HG02588 (cell line): Measurements from ENCODE around the gene RIPPLY1.
A peak's percentile ranks its signal among the peaks of the same experiment; 100 is the strongest.

Source experiments
- ATAC-seq: cut with Tn5 transposase; IDR thresholded peaks from one replicate; pipeline ENCODE4 v1.9.1; 2021; ENCODE audit warnings: mild to moderate bottlenecking, moderate library complexity; ENCODE audit not compliant: unreplicated experiment

RIPPLY1 gene

DNA sequence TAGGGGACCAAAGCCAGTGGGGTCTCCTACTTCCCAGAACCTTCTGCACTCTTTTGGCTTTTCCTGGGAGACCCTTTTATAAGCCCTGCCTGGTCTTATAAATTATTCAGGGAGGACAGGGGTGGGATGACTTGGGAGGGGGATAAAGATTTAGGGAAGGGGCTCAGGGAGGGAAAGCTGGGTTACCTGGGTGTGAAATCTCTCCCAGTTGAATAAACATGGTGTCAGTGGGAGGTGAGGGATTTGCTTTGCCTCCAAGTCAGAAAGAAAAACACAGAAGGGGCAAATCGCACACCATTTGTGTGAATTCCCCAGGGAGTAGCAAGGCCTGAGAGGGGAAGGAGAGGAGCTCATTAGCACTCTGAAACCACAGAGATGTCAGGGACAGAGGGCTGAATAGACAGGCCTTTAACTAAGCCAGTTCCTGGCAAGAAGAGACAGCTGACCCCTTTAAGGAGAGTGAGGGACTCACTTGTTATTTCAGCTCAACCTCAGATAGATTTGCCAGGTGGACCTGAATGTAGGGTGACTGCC is at the start of gene RIPPLY1:
RIPPLY1 (minus strand) TSS at position 51 of the 534 bp plus-strand sequence. CDS start 54 bp downstream, outside the sequence.
- ATAC-seq = peak; percentile 45

DNA sequence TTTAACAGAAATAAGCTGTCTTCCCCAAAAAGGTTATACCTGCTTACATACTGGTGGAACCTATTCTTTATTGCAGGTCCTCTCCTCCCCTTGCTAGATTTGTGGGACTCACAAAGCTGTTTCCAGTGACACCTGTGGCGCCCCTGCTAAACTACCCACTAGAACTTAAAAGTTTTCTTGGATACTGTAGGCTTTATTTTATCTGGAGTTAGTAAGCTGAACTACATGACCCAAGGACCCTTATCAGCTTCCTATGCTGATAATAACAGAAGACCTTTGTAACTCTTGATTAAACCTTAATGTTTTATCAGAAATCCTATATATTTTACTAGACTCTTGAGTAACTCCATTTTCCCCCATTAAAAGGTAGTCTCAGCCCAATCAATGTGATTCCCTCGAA is 49.4 kb upstream of the RIPPLY1 start:
- ATAC-seq = no peak

- no peak for ATAC-seq
Measured at GRCh38 chrX:106952089-106952488, 48.9 kb upstream of the RIPPLY1 start.

DNA sequence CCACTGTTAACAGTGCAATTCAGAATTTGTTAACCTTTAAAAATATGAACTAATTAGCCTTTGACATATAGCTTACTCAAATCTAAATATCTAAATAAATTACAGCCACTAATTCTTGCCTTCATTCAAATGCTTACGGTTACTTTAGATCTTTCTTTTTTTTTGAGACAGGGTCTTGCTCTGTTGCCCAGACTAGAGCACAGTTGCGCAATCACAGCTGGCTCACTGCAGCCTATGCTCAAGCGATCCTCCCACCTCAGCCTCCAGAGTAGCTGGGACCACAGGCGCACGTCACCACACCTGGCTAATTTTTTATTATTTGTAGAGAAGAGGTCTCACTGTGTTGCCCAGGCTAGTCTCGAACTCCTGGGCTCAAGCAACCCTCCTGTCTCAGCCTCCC is 48.1 kb upstream of the RIPPLY1 start:
- no peak for ATAC-seq

GRCh38 chrX:106950381-106950780 is 47.2 kb upstream of the RIPPLY1 start:
- ATAC-seq = no peak

DNA sequence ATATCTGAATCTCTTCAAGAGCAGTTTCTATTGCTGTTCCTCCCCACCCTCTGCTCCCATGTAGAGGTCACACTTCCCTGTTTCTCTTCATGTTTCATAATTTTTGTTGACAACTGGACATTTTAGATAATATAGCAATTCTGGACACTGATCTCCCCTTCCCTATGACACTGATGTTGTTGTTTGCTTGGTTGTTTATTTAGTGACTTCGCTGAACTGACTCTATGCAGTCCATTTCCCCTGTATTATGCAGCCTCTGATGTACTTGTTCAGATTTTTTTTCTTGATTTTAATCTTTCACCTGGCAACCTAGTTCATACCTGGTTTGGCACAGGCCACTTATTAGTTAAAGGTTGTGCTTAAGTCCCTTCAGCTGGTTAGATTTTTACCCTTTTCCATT is 46.2 kb upstream of the RIPPLY1 start:
- ATAC-seq = no peak

DNA sequence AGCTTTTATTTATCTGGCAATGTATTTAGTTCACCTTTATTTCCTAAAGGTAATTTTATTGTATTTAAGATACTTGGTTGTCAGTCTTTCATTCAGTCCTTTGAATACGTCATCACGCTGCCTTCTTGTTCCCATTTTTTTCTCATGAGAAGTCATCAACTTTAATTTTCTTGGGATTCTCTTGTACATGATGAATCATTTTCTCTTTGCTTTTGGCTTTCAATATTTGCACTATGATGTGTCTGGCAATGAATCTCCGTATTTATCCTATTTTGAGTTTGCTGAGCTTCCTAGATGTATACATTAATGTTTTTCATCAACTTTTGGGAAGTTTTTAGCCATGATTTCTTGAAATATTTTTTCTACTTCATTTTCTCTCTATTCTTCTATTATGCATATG is 45.5 kb upstream of the RIPPLY1 start:
- ATAC-seq = no peak

DNA sequence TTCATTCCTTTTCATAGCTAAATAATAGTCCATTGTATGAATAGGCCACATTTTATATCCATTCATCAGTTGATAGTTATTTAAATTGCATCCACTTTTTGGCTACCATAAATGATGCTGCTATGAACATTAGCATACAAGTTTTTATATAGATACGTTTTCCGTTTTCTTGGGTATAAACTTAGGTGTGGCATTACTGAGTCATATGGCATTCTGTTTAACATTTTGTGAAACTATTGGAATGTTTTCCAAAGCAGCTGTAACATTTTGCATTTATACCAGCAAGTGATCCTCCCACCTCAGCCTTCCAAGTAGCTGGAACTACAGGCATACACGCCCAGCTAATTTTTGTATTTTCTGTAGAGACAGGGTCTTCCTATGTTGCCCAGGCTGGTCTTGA is 43.3 kb upstream of the RIPPLY1 start:
- ATAC-seq = no peak

DNA sequence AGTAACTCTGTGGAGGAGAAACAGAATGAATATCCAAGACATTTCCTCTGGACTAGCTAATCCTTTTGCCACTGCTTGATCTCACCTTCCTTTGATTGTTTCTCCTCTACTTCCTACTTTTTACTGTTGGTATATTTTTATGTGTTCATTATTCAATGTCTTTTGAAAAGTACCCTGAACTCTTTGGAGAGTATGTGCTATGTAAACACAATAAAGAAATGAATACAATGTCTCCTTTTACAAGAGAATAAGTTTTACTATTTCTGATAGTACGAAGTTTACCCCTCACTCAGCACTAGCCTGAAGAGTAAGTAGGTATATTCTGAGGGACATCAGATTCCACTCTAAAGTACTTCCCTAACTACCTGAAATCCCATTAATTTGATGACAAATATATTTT is 36.9 kb upstream of the RIPPLY1 start:
- ATAC-seq = no peak

DNA sequence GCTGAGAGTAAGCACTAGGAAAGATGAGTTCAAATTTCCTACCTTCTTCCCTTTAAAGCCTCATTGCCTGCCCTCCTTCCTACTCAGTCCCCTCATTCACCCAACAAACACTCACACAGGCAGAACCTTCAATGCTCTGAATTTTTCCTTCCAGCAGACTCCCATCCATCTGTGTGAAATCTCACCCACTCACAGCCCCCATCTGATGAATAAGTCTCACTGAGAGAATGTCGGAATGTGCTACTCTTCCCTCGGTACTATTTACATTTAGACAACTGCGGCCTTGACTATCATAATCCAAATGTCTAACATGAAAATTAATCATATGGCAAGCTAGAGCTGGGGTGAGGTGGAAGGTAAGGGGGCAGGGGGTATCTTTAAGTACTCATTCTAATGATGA is 36.4 kb upstream of the RIPPLY1 start:
- no peak for ATAC-seq

DNA sequence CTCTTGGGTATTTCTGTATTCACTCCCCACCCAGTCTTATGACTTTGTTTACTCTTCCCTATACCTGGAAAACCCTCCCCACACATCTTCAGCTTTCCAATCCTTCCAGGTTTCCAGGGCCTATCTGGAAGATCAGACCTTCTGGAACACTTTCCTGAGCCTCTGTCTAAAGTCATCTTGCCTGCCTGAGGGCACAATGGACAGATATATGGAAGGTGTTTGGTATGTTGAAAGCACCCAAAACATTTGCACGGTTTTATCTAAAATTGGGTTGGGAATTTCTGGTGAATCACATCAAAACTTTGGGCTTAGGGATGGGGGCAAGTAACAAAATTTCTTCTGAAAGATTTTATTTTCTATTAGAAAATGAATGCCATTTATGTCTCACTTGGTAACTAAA is 33.1 kb upstream of the RIPPLY1 start:
- no peak for ATAC-seq

DNA sequence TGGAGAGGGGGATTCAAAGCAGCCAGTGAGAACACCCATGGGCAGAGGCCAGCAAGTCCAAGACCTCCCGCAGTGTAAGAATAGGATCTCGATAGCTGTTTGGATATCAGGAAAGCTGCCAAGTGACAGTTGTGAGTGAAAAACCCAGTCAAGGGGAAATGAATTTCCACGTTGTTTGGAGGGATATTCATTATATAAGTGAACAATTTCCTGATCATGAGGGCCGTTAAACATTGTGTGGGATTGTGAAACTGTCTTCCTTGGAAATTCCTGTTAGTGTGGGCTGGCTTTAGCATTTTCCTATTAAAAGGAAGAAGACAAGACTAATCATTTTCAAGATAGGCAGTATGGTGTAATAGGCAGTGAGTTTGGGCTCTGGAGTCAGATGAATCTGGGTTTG is 32.0 kb upstream of the RIPPLY1 start:
- ATAC-seq = no peak

DNA sequence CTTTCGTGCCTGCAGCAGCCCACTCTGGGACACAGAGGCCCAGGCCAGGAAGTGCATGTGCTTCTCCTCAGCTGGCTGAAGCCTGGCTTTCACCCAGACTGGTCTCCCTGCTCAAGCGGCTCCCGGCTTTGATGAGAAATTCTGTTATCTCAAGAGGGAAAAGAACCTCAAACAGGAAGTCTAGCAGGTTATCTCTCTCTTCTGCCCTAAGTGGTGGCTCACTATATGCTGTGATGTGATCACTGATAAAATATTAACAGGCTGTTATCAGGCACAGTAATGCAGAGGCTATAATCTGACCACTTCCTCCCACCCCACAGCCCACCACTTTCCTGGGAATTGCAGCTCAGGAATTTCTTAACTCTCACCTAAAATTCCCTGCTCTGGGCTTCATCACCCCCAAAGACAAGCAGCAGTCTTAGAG is 30.4 kb upstream of the RIPPLY1 start:
- ATAC-seq = no peak

DNA sequence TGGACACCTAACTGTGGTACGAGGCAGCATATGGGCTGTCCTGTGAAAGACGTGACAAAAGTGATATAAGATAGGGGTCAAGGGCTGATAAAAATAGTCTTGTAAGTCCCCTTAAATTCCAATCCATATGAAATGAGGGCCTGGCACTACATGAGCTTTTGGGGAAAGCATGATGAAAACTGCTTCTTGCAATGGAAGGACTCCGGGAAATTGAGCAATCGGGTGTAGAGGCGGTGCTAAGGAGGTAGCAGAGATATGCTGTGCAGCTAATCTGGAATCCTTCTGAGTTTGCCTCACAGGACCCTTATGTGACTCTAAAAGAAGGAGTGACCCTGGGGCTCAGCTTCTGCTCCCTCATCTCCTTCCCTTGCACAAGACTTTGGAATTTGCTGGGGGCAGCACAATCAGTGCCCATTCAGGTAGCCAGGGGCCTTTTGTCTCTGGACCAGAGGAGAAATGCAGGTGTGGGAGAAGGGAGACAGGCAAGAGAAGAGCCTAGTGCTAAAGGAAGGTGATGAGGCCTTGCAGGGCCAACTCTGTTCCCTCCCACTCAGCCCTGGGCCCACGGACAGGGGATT is 29.9 kb upstream of the RIPPLY1 start:
- no peak for ATAC-seq

- no peak for ATAC-seq
Measured at GRCh38 chrX:106932492-106932923, 29.4 kb upstream of the RIPPLY1 start.

- ATAC-seq = no peak
Measured at GRCh38 chrX:106931831-106932491, 28.8 kb upstream of the RIPPLY1 start.

DNA sequence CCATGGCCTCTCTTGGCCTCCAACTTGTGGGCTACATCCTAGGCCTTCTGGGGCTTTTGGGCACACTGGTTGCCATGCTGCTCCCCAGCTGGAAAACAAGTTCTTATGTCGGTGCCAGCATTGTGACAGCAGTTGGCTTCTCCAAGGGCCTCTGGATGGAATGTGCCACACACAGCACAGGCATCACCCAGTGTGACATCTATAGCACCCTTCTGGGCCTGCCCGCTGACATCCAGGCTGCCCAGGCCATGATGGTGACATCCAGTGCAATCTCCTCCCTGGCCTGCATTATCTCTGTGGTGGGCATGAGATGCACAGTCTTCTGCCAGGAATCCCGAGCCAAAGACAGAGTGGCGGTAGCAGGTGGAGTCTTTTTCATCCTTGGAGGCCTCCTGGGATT is 25.1 kb upstream of the RIPPLY1 start:
- ATAC-seq = no peak

DNA sequence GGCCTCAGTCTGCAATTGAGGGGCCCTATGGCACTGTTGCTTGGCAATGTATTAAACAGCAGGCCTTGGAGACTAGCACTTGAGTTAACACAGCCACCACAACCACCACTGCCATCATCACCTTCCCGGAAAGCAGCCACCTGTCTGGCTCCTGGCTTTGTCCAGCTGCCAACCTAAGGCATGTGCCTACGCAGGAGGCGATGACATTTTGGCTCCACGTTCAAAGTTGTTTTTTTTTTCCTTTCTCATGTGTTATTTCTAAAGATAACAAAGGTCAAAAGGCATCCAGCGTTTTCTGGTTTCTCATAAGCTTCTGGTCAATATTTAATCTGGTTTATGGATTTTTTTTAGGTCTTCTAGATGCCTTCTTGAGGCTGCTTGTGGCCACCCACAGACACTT is 24.6 kb upstream of the RIPPLY1 start:
- no peak for ATAC-seq

DNA sequence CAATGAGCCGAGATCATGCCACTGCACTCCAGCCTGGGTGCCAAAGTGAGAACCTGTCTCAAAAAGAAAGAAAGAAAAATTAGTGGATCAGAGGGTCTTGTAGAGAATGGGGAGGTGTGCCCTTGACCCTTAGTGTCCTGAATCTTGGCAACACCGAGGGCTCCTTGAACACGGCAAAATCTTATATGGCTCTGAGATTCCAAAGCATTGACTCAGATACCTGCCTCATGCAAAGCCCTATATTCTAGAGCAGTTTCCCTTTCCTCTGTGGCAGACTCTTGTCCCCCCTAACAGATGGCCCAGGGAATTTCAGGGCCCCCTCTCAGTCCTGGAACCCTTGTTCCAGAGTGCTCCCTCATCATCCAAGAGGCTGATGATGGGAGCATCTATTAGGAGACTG is 23.9 kb upstream of the RIPPLY1 start:
- ATAC-seq = no peak

DNA sequence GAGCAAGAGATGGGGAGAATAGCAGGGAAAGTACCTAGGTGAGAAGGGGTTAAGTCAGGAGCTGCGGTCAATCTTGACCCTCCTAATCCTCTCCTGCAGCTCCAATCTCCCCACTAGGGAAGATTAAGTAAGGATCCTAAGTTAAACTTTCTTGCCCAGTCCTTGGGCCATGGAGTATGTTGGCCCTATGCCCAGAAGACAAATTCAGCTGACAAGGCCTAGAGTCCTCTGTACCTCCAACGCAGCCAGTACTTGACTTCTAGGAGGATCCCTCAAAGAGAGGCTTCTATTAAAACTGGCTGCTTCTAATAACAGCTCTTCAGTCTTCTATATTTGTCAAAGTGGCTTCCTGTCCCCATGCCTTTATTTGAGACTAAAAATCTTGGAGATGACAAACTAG is 18.5 kb upstream of the RIPPLY1 start:
- ATAC-seq = no peak

DNA sequence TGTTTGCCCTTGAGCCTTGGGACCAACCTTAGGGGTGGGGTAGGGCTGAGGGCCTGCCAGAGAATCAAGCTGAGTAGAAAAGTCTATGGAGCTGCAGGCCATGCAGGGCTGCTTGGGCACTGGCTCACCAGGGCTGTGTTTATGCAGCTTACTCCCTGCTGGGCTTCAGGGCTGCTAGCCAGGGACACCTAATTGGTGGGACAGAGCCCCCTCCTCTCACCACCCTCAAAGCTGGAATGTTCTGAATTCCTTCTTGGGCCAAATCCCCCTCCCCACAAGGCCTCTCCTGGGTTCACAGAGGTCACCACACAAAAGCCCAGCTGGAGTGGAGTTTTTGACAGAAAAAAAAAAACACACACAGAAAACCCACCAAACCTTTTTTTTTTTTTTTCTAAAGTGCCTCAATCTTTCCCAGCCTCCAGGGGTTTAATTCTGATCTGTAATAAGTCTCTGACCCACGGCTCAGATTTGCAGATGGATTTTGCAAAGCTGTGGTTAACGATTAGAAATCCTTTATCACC is 16.9 kb upstream of the RIPPLY1 start, which contains the start of gene CLDN2:
CLDN2 (plus strand) TSS at position 471 of the 521 bp plus-strand sequence. CDS start 7,827 bp downstream, outside the sequence.
- no peak for ATAC-seq

DNA sequence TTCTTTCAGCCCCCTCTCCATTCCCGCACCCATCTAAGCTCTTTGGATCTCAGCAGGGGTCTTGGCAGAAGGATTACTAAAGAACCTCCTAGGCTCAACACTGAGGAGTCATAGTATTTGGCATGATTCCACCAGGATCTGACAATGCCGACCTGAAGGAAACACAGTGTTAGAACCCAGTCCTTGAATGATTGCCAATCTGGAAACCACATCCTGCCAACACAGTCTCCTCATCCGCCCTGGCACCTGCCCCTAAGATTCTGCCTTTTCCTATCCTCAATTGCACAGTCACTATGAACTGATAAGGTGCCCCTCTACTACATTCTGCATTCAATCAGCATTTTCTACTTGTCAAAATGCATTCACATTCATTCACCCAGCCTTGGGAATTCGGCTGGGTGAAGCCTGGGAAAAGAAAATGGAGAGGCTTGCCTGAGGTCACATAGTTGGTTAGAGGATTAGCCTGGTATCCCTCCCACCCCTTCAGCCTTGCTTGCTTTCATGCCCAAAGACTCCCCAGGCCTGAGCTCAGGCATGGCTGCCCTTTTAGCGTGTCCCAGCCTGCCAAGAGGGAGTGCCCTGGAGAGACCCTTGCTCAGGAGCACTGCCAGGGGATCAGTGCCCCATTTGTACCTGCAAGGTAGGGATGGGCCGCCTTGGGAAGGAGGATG is 14.8 kb upstream of the RIPPLY1 start:
- no peak for ATAC-seq
